GM19324 (cell line): ENCODE measurements around the gene CDX2.

Experiments
- ATAC-seq: cut with Tn5 transposase; IDR thresholded peaks from one replicate; pipeline ENCODE4 v1.9.1; 2021; ENCODE audit warnings: mild to moderate bottlenecking, moderate library complexity; ENCODE audit not compliant: unreplicated experiment, low FRiP score

CDX2 gene

DNA sequence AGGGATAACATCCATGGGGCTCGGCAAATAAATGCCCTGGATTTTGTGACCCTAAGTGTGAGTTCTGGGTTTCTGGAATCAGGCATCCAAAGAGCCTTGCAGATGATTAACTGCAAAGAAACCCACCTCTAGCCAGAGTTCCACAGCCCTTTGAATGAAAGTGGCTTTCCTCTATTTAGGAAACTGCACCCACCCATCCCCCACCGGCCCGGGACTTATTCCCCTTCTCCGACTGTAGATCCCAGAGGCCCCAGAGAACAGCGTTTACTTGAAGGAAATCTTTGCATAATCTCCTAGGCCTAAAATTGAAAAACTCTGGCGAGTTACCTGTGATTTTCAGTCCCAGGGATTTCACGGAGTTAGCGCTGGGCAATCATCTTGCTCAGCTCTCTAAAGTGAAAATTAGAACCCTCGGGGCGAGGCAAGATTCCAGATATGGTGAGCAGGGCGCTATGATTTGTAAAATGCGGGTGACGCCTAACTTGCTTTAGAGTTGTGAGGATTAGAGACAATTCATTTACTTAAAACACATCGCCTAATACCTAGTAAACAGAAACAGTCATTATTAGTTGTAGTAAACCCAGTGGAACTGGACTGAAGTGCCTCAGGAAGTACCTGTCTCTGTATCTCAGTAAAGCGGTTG lies 10.0 kb upstream of the CDX2 start:
- no peak for ATAC-seq

GRCh38 chr13:27978301-27978968 lies 9.3 kb upstream of the CDX2 start:
- ATAC-seq, result no peak

- no peak for ATAC-seq
Observed at GRCh38 chr13:27977476-27978300, 8.6 kb upstream of the CDX2 start.

DNA sequence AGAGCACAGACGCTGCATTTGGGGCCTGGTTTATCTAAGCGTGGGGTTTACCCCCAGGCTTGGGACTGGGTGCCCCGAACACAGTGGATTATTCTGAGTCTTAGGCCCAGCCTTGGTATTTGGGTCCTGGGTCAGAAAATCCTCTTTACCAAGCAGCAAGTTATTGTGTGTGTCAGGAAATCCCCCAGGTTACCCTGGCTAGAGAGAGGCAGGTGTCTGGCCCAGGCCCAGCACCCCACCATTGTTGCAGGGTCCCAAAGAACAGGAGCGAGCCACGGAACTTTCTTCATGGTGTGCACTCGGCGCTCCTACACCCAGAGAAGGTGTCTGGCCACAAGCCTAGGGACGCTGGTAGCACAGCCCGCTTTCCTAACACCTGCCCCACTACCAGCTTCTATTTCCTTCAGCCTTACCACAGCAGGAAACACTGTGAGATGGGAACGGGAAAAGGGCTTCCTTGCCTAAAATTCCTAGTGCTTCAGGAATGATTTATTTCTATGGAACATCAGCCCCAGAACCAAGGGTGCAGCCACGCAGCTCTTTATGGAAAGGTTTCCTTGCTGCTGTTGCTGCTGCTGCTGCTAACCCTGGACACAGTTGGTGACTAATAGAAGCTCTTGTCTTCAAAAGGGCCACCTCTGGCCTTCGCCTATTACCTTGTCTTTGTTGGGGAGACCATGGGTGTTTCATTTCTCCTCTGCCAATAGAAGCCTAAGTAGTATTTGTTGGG lies 7.4 kb upstream of the CDX2 start:
- ATAC-seq, result no peak

GRCh38 chr13:27975564-27976361 lies 6.6 kb upstream of the CDX2 start:
- no peak for ATAC-seq

GRCh38 chr13:27973961-27974662 lies 5.0 kb upstream of the CDX2 start:
- ATAC-seq, result no peak

GRCh38 chr13:27973291-27973690 lies 4.2 kb upstream of the CDX2 start:
- no peak for ATAC-seq

GRCh38 chr13:27972478-27972820 lies 3.3 kb upstream of the CDX2 start:
- no peak for ATAC-seq

GRCh38 chr13:27971776-27972477 lies 2.8 kb upstream of the CDX2 start:
- no peak for ATAC-seq

DNA sequence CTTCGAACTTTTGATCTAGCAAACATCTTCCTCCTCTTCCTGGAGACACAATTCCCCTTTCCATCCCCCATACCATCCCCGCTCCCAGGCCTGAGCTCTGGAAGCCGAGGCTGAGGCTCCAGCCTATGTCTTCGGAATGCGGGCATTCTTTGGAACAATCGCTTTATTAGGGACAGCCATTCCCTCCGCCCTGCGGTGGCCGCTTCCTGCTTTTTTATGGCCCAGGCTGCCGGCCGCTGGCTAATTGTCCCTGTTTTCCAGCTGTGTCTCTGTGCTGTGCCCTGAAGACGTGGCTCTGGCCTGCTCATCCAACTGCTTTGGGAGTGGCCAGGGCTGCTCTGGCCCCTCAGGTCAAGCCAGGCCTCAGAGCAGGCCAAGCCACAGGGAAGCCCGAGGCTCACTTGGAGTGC lies 2.1 kb upstream of the CDX2 start:
- ATAC-seq, result no peak

DNA sequence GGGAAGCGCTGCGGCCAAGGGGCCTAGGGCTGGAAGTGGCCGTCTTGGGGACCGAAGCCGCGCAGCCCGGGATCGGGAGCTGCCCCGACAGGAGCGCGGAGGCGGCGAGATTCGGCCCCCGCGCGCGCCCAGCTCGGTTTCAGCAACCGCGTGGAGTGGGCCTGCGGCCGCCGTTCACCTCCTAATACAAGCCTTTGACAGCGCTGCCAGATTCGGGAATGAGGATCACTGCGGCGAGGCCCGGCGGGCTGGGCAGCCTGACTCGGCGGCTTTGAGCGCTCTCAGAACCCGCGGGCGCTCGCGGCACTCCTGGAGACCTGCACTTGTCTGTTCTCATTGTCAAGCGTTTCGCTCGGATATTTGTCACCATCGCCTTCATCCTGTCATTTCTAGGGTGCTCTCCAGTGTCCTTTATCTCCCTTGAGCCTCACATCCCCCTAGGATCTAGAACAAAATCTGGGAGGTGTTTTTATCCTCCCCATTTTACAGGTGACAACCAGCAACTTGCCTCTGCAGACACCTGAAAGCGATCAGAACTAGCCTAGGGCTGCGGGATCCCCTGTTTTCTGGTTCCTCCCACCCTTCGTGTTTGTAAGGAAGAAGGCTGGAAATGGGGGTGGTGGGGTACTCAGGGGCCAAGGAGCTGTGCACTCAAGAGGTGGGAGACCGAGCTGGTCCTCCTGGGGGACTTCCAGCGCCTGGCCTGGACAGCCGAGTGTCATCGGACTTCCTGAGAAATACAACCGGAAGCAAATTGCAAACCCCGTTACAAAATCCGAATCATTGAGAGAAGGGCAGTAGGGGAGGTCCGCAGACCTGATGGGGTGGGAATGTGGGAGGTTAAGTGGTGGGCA lies 1.5 kb upstream of the CDX2 start:
- no peak for ATAC-seq

GRCh38 chr13:27969866-27970229 lies 733 bp upstream of the CDX2 start:
- no peak for ATAC-seq

- ATAC-seq, result no peak
Observed at GRCh38 chr13:27968316-27969081, 616 bp downstream of the CDX2 start.

DNA sequence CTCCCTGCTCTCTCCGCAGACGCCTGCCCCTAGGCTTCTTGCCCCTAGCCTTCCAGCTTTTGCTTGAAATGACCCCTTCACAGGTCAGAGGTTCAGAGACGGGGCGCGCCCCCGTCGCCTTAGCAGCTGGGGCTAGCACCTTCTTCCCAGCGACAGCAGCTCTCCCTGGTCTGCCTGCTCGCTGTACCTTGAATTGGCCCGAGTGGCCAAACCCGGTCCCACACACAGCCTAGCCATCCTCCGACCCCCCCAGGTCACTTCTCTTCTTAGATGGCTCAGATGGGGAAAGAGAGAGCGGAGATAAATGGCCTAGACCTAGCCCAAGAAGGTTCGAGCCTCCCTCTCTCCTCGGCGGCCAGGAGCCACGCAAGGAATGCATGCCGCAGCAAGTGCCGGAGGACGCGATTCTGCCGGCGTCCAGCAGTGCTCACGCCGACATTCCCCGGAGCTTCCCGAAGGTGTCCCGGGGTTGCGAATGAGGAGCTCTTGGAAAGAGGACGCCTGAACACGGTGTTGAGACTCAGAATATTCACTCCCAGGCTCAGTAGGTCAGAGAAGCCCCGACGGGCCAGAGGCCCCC lies 1.3 kb downstream of the CDX2 start:
- ATAC-seq, result no peak

GRCh38 chr13:27967203-27967735 lies 1.8 kb downstream of the CDX2 start:
- ATAC-seq, result no peak

GRCh38 chr13:27966641-27967202 lies 2.4 kb downstream of the CDX2 start:
- ATAC-seq, result no peak
